Measurements from ENCODE around the gene PRPH2.

- TF ChIP-seq CTCF (conservative IDR thresholded peaks at IDR 0.05), result no peak
- no peak for TF ChIP-seq EZH2 (IDR thresholded peaks at IDR 0.05; ENCODE audit: low read depth)
Measured at GRCh38 chr6:42756722-42757121, 34.3 kb upstream of the PRPH2 start.

All from PC-9 (cell line).